K562 (cell line): ENCODE measurements around the gene PDE6D. TPM values are rescaled to one million over a fixed set of nuclear protein-coding genes. Genes with fewer than 3 reads are reported as not detected.

ENCODE experiments used
- FOXA1 ChIP-seq: fragments of 450-650 bp; IDR thresholded peaks from 2 replicates; pipeline ENCODE4 v1.6.1; 2016; ENCODE audit warnings: mild to moderate bottlenecking, borderline replicate concordance
- GABPA ChIP-seq: fragments of 200-800 bp; sonication (Bioruptor generic); conservative IDR thresholded peaks from 2 replicates; pipeline ENCODE4 v1.6.1; 2016; ENCODE audit warnings: low read depth, missing genetic modification characterization, missing compliant biosample characterization
- NBN ChIP-seq: fragments of 450-650 bp; IDR thresholded peaks from 2 replicates; pipeline ENCODE4 v1.6.1; 2016; ENCODE audit warnings: low read depth, mild to moderate bottlenecking
- NONO ChIP-seq, 2 experiments: fragments of 200-400 bp in 1 of 2; fragments of 450-650 bp in 1 of 2; formaldehyde crosslinking in 1 of 2; IDR thresholded peaks; 2 replicates each; pipeline ENCODE4 v1.6.1; 2017; ENCODE audit warnings: low read depth in 2 of 2, mild to moderate bottlenecking in 2 of 2, moderate library complexity in 2 of 2, low read length in 1 of 2
- RBM34 ChIP-seq: fragments of 200-400 bp; formaldehyde crosslinking; IDR thresholded peaks from 2 replicates; pipeline ENCODE4 v1.6.1; 2018; ENCODE audit warnings: low read length, borderline replicate concordance; ENCODE audit not compliant: insufficient read depth
- RBM39 ChIP-seq: fragments of 200-400 bp; formaldehyde crosslinking; optimal IDR thresholded peaks from 2 replicates; pipeline ENCODE3; 2018; ENCODE audit warnings: low read depth, low read length
- RFX5 ChIP-seq: IDR thresholded peaks from 2 replicates; pipeline ENCODE4 v1.6.1; 2011; ENCODE audit warnings: low read depth, mild to moderate bottlenecking, improper control_type of control experiment, low read length
- SP1 ChIP-seq: sonication (generic); formaldehyde crosslinking; IDR thresholded peaks from 2 replicates; pipeline ENCODE4 v1.8.1; 2022; ENCODE audit warnings: mild to moderate bottlenecking, missing genetic modification reagents
- TEAD2 ChIP-seq: fragments of 450-650 bp; IDR thresholded peaks from 2 replicates; pipeline ENCODE4 v1.6.1; 2016; ENCODE audit warnings: missing genetic modification characterization, control low read depth, missing compliant biosample characterization
- ZFP36 ChIP-seq: fragments of 150-350 bp; IDR thresholded peaks from 2 replicates; pipeline ENCODE4 v1.6.1; 2018; ENCODE audit warnings: low read length, low read depth; ENCODE audit not compliant: partially characterized antibody
- ZNF589 ChIP-seq: fragments of 200-800 bp; sonication (Bioruptor generic); IDR thresholded peaks from 2 replicates; pipeline ENCODE4 v1.6.1; 2016; ENCODE audit warnings: low read depth, missing genetic modification characterization, missing compliant biosample characterization
- ZNF780A ChIP-seq: fragments of 250-450 bp; sonication (Bioruptor Pico); IDR thresholded peaks from 2 replicates; pipeline ENCODE4 v1.5.0; 2021; ENCODE audit warnings: mild to moderate bottlenecking
- polyA plus RNA-seq, 8 experiments: library from polyadenylated mRNA; depleted of rRNA in 4 of 8; stranded (reverse) in 5 of 8; unstranded in 3 of 8; fragments of >200 nt; fragmentation: Nextera tagmentation in 2 of 8; fragmentation: Illumina TruSeq in 1 of 8; extraction: Ambion mirVana in 2 of 8; extraction: Trizol in 1 of 8; gene quantifications; 2 replicates each; pipeline versions ENCODE4 v1.2.1 to v1.2.3, GENCODE V29; 2011 to 2014; ENCODE audit warnings: inconsistent platforms in 1 of 8, missing spikeins in 1 of 8
- total RNA-seq, 7 experiments: library from RNA; depleted of rRNA in 6 of 7; stranded (reverse); fragments of >200 nt in 6 of 7; fragmentation: Illumina TruSeq in 2 of 7; extraction: Trizol in 2 of 7; gene quantifications; 2 replicates each; pipeline versions ENCODE4 v1.2.1 to v1.2.3, GENCODE V29; 2011 to 2021; ENCODE audit warnings: low replicate concordance in 1 of 7
- TF ChIP-seq, protein P1 (sequence below): fragments of 450-650 bp; IDR thresholded peaks from 2 replicates; pipeline ENCODE4 v1.6.1; 2016; ENCODE audit warnings: low read depth
- TF ChIP-seq, protein P2 (sequence below): fragments of 450-650 bp; IDR thresholded peaks from one replicate; pipeline ENCODE4 v1.6.1; 2018; ENCODE audit warnings: mild to moderate bottlenecking, moderate library complexity; ENCODE audit not compliant: partially characterized antibody
- TF ChIP-seq, protein P3 (sequence below): sonication (generic); formaldehyde crosslinking; IDR thresholded peaks from 2 replicates; pipeline ENCODE4 v1.8.0; 2022; ENCODE audit warnings: missing genetic modification reagents, mild to moderate bottlenecking, borderline replicate concordance
- TF ChIP-seq, protein P4 (sequence below): fragments of 450-650 bp; formaldehyde crosslinking; IDR thresholded peaks from 2 replicates; pipeline ENCODE4 v1.4.0; 2022; ENCODE audit warnings: mild to moderate bottlenecking, moderate library complexity

Gene PDE6D
- total and polyA plus RNA-seq, 9 of the 15 experiments (the other 6 are each of a cell fraction or from before 2014, with no cell fraction given): 0.65 to 11.6 (median 7.0) TPM

DNA sequence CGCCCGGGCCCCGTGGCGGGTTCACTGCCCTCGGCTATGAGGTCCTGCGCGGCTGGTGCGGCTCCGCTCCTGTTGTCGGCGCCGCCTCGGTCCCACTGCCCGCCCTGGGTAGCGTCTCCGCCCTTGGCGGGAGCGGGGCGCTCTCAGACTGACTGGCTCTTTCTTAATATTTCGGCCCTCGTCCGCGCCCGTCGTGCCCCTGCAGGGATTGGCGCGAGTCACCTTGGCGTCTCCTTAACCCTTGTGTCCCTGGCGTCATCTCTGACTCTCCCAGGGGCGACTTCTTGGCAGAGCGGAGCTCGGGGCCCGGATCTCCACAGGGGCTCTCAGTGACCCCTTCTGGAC is 71.5 kb downstream of the PDE6D start (continued):
- TF ChIP-seq, protein P1, sequence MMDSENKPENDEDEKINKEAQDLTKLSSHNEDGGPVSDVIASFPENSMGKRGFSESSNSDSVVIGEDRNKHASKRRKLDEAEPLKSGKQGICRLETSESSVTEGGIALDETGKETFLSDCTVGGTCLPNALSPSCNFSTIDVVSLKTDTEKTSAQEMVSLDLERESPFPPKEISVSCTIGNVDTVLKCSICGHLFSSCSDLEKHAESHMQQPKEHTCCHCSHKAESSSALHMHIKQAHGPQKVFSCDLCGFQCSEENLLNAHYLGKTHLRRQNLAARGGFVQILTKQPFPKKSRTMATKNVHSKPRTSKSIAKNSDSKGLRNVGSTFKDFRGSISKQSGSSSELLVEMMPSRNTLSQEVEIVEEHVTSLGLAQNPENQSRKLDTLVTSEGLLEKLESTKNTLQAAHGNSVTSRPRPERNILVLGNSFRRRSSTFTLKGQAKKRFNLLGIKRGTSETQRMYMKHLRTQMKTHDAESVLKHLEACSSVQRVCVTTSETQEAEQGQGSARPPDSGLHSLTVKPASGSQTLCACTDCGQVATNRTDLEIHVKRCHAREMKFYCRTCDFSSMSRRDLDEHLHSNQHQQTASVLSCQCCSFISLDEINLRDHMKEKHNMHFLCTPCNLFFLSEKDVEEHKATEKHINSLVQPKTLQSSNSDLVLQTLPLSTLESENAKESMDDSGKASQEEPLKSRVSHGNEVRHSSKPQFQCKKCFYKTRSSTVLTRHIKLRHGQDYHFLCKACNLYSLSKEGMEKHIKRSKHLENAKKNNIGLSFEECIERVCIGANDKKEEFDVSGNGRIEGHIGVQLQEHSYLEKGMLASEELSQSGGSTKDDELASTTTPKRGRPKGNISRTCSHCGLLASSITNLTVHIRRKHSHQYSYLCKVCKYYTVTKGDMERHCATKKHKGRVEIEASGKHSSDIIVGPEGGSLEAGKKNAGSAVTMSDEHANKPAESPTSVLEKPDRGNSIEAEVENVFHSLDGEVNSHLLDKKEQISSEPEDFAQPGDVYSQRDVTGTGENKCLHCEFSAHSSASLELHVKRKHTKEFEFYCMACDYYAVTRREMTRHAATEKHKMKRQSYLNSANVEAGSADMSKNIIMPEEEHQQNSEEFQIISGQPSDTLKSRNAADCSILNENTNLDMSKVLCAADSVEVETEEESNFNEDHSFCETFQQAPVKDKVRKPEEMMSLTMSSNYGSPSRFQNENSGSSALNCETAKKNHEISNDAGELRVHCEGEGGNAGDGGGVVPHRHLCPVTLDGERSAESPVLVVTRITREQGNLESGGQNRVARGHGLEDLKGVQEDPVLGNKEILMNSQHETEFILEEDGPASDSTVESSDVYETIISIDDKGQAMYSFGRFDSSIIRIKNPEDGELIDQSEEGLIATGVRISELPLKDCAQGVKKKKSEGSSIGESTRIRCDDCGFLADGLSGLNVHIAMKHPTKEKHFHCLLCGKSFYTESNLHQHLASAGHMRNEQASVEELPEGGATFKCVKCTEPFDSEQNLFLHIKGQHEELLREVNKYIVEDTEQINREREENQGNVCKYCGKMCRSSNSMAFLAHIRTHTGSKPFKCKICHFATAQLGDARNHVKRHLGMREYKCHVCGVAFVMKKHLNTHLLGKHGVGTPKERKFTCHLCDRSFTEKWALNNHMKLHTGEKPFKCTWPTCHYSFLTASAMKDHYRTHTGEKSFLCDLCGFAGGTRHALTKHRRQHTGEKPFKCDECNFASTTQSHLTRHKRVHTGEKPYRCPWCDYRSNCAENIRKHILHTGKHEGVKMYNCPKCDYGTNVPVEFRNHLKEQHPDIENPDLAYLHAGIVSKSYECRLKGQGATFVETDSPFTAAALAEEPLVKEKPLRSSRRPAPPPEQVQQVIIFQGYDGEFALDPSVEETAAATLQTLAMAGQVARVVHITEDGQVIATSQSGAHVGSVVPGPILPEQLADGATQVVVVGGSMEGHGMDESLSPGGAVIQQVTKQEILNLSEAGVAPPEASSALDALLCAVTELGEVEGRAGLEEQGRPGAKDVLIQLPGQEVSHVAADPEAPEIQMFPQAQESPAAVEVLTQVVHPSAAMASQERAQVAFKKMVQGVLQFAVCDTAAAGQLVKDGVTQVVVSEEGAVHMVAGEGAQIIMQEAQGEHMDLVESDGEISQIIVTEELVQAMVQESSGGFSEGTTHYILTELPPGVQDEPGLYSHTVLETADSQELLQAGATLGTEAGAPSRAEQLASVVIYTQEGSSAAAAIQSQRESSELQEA: no peak
- TF ChIP-seq, protein P2, sequence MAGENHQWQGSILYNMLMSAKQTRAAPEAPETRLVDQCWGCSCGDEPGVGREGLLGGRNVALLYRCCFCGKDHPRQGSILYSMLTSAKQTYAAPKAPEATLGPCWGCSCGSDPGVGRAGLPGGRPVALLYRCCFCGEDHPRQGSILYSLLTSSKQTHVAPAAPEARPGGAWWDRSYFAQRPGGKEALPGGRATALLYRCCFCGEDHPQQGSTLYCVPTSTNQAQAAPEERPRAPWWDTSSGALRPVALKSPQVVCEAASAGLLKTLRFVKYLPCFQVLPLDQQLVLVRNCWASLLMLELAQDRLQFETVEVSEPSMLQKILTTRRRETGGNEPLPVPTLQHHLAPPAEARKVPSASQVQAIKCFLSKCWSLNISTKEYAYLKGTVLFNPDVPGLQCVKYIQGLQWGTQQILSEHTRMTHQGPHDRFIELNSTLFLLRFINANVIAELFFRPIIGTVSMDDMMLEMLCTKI: no peak
- TF ChIP-seq SP1 (CRISPR knock-in tag) (0 out of 2 replicates have a peak, but pooled peaks have one; percentile 43), ZNF780A (no peak), RFX5 (no peak), NBN (no peak), TEAD2 (tag) (no peak), ZNF589 (CRISPR knock-in tag) (no peak), ZFP36 (no peak), GABPA (tag) (0 out of 2 replicates have a peak, but pooled peaks have one; percentile 1), FOXA1 (no peak), NONO (IDR thresholded peaks at IDR 0.05; ENCODE audit: low read depth in 2 of 2, low read length in 1 of 2) (peak in 1 of 2 experiments; percentile 4; a peak in 1 of 4 replicates), RBM34 (no peak), RBM39 (peak; percentile 76)
- TF ChIP-seq, protein P3, sequence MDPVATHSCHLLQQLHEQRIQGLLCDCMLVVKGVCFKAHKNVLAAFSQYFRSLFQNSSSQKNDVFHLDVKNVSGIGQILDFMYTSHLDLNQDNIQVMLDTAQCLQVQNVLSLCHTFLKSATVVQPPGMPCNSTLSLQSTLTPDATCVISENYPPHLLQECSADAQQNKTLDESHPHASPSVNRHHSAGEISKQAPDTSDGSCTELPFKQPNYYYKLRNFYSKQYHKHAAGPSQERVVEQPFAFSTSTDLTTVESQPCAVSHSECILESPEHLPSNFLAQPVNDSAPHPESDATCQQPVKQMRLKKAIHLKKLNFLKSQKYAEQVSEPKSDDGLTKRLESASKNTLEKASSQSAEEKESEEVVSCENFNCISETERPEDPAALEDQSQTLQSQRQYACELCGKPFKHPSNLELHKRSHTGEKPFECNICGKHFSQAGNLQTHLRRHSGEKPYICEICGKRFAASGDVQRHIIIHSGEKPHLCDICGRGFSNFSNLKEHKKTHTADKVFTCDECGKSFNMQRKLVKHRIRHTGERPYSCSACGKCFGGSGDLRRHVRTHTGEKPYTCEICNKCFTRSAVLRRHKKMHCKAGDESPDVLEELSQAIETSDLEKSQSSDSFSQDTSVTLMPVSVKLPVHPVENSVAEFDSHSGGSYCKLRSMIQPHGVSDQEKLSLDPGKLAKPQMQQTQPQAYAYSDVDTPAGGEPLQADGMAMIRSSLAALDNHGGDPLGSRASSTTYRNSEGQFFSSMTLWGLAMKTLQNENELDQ (CRISPR knock-in tag): no peak
- TF ChIP-seq, protein P4, sequence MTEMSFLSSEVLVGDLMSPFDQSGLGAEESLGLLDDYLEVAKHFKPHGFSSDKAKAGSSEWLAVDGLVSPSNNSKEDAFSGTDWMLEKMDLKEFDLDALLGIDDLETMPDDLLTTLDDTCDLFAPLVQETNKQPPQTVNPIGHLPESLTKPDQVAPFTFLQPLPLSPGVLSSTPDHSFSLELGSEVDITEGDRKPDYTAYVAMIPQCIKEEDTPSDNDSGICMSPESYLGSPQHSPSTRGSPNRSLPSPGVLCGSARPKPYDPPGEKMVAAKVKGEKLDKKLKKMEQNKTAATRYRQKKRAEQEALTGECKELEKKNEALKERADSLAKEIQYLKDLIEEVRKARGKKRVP: no peak
